ENCODE measurements around the gene ZFX. TPM values are rescaled to one million over a fixed set of nuclear protein-coding genes. Genes with fewer than 3 reads are reported as not detected.

Gene ZFX
- total and polyA plus RNA-seq, 2 donors: 14.0 to 112 TPM

DNA sequence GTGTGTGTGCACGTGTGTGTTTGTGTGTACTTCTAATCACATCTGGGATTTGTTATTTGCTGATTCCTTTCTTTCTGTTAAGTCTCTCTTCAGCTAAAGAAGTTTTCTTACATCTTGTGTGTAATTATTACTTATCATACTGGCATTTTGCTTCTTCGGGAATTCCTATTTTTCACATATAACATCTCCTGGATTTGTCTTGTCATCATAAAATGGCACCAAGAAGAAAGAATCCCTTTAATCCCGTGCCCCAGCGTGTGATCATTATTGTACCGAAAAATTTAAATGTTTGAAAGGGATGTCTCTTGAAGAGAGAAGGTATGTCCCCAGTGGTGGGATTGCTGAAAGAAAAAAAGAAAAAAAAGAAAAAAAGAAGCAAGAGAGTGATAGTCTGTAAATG lies 72.3 kb downstream of the ZFX start:
- Histone ChIP-seq H3K4me3 (ENCODE audit: low read depth, low read length) (no peak overlapping the region), H3K27ac (ENCODE audit: low read depth) (no peak overlapping the region), H3K36me3 (ENCODE audit: insufficient read depth) (no peaks in the 10 kb centered on the region), H3K4me1 (ENCODE audit: insufficient read depth) (no peaks in the 10 kb centered on the region)
- DNase-seq (ENCODE audit: extremely low spot score): no peak
- WGBS: 78% methylated on average over 5 of the region's 5 CpGs

DNA sequence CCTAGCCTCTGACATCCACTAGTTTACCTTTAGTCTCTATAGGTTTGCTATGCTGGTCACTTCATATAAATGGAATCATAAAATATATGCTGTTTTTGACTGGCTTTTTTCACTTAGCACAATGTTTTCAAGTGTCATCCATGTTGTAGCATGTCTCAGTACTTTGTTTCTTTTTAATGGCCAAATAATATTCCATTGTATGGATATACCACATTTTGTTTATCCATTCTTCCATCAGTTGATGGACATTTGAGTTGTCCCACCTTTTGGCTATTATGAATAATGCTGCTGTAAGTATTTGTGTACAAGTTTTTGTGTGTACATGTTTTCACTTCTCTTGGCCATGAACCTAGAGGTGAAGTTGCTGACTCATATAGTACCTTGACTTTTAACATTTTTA lies 75.7 kb downstream of the ZFX start:
- no peaks in the 10 kb centered on the region for H3K36me3 ChIP-seq (ENCODE audit: insufficient read depth)
- H3K4me1 ChIP-seq (ENCODE audit: insufficient read depth): no peaks in the 10 kb centered on the region
- H3K4me3 ChIP-seq (ENCODE audit: low read depth, low read length): no peak overlapping the region

DNA sequence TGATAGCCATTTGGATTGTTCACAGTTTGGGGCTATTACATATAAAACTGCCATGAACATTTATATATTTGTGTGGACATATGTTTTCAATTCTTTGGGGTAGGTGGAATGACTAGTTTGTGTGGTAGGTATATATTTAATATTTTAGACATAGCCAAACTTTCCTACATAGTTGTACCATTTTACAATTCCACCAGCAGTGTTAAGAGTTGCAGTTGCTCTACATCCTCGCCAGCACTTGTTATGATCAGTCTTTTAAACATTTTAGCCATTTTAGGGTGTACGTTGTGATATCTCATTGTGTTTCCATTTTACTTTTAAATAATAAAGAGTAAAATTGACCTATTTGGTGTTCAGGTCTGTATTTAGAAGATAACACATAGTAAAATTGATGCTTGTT lies 76.6 kb downstream of the ZFX start:
- 96% methylated on average over 2 of the region's 2 CpGs for WGBS
- Histone ChIP-seq H3K36me3 (ENCODE audit: insufficient read depth) (no peaks in the 10 kb centered on the region), H3K4me1 (ENCODE audit: insufficient read depth) (no peaks in the 10 kb centered on the region), H3K4me3 (ENCODE audit: low read depth, low read length) (no peak overlapping the region), H3K27ac (ENCODE audit: low read depth) (no peak overlapping the region)
- DNase-seq (ENCODE audit: extremely low spot score): no peak

More for the DNA sequence above, 75.7 kb downstream of the ZFX start:
- no peak overlapping the region for H3K27ac ChIP-seq (ENCODE audit: low read depth)
- no peak for DNase-seq (ENCODE audit: extremely low spot score)

DNA sequence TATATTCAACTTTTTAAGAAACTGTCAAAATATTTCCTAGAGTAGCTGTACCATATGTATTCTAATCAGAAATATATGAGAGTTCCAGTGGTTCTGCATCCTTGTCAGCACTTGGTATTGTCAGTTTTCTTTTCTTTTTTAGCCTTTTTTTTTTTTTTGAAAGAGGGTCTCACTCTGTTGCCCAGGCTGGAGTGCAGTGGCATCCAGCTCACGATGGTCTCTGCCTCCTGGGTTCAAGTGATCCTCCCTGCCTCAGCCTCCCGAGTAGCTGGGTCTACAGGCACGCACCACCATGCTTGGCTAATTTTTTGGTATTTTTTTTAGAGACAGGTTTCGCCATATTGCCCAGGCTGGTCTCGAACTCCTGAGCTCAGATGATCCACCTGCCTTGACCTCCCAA lies 79.1 kb downstream of the ZFX start:
- DNase-seq (ENCODE audit: extremely low spot score): no peak
- Histone ChIP-seq H3K27ac (ENCODE audit: low read depth) (no peak overlapping the region), H3K4me3 (ENCODE audit: low read depth, low read length) (no peak overlapping the region), H3K36me3 (ENCODE audit: insufficient read depth) (no peaks in the 10 kb centered on the region), H3K4me1 (ENCODE audit: insufficient read depth) (no peaks in the 10 kb centered on the region)
- 97% methylated on average over 5 of the region's 5 CpGs for WGBS

DNA sequence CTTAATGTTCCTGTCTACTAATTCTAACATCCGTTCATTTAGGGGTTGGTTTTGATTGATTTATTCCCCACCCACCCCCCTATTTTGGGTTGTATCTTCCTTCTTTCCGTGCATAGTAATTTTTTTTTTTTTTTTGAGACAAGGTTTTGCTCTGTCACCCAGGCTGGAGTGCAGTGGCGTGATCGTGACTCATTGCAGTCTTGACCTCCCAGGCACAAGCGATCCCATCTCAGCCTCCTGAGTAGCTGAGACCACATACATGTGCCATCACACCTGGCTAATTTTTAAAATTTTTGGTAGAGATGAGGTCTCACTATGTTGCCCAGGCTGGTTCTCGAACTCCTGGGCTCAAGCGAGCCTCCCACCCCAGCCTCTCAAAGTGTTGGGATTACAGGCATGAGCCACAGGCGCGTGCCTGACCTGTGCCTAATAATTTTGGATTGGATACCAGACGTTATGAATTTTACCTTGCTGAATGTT lies 79.9 kb downstream of the ZFX start:
- H3K36me3 ChIP-seq (ENCODE audit: insufficient read depth): no peaks in the 10 kb centered on the region
- H3K4me3 ChIP-seq (ENCODE audit: low read depth, low read length): no peak overlapping the region
- 76% methylated on average over 10 of the region's 10 CpGs for WGBS
- no peak for DNase-seq (ENCODE audit: extremely low spot score)
- H3K27ac ChIP-seq (ENCODE audit: low read depth): no peak overlapping the region
- no peaks in the 10 kb centered on the region for H3K4me1 ChIP-seq (ENCODE audit: insufficient read depth)

DNA sequence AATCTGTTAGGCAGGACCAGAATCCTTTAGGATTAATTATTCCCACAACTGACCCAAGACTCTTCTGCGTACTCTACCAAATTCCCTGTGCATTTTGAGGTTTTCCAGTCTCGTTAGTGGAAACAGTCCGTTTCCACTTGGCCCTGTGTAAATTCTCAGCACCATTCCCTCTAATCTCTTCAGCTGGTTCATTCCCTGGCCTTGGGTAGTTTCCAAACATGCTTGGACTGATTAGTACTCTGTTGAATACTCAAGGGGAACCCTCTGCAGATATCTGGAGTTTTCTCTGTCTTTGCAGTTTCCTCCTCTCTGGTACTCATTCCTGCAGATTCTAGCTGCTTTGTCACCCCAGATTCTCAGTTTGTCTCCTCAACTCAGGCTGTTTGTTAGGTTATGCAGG lies 80.4 kb downstream of the ZFX start:
- Histone ChIP-seq H3K27ac (ENCODE audit: low read depth) (no peak overlapping the region), H3K36me3 (ENCODE audit: insufficient read depth) (no peaks in the 10 kb centered on the region), H3K4me1 (ENCODE audit: insufficient read depth) (no peaks in the 10 kb centered on the region), H3K4me3 (ENCODE audit: low read depth, low read length) (no peak overlapping the region)
- WGBS: 28% methylated on average over 3 of the region's 3 CpGs
- no peak for DNase-seq (ENCODE audit: extremely low spot score)

DNA sequence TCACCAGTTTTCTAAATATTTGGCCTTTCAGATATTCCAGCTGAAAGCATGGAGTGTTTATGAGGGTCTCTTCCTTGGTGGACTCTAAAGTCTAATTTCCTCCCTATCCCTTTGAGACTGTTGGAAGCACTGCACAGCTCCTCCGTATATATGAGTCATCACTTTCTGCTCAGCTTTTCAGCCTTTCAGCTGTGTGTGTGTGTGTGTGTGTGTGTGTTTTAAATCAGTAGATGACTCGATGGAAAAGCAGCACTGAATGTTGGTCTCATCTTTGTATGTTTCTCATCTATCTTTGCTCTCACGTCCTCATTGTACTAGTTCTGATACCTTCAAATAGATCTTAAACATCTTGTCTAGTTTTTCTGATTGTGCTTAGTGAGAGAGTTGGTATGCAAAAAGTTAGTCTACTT lies 81.6 kb downstream of the ZFX start:
- 6% methylated on average over 3 of the region's 3 CpGs for WGBS
- Histone ChIP-seq H3K36me3 (ENCODE audit: insufficient read depth) (no peaks in the 10 kb centered on the region), H3K27ac (ENCODE audit: low read depth) (no peak overlapping the region), H3K4me3 (ENCODE audit: low read depth, low read length) (no peak overlapping the region), H3K4me1 (ENCODE audit: insufficient read depth) (no peaks in the 10 kb centered on the region)
- no peak for DNase-seq (ENCODE audit: extremely low spot score)

DNA sequence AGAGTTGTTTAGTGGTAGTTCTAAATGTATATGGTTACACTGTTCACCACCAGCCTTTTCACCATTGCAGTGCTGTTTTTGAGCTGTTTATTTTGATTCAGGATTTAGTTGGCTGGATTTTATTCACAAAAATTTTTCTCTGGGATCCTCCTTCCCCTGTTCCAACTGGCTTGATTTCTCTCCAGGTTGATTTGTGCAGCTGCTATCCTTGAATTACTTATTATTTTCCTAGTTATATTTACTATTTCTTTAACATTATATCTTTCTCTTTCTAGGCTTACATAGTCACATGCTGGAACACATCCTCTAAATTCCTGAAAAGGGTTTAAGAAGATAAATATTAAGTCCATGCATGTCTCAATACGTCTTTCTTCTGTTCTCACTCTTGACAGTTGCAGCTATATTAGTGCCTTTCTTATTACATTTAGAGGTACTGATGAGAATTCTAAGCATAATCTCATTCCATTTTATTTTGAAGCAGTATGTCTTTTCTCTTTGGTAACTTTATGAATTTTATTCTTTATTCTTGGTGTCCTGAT lies 82.2 kb downstream of the ZFX start:
- H3K4me1 ChIP-seq (ENCODE audit: insufficient read depth): no peaks in the 10 kb centered on the region

DNA sequence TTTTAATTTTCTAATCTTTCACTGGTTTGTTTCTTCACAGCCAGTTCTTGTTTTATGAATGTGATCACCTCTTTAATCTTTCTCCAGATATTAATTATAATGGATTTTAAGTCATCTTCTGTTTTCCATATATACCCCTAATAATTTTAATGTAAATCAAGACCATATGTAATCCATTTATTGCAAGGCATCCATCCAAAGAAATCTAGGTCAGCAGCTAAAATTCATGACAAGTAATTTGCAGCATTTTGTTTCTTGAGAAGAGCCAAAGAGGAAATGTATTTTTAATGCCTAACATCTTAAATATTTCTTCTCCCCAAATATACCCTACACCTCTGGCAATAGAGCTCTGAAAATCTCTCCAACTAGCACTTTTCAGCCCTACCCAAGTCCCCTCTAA lies 83.3 kb downstream of the ZFX start:
- Histone ChIP-seq H3K27ac (ENCODE audit: low read depth) (no peak overlapping the region), H3K4me1 (ENCODE audit: insufficient read depth) (no peaks in the 10 kb centered on the region), H3K36me3 (ENCODE audit: insufficient read depth) (no peaks in the 10 kb centered on the region)

More for the DNA sequence above, 82.2 kb downstream of the ZFX start:
- DNase-seq (ENCODE audit: extremely low spot score): no peak
- Histone ChIP-seq H3K4me3 (ENCODE audit: low read depth, low read length) (no peak overlapping the region), H3K36me3 (ENCODE audit: insufficient read depth) (no peaks in the 10 kb centered on the region), H3K27ac (ENCODE audit: low read depth) (no peak overlapping the region)
- 23% methylated on average over 1 of the region's 1 CpG for WGBS

DNA sequence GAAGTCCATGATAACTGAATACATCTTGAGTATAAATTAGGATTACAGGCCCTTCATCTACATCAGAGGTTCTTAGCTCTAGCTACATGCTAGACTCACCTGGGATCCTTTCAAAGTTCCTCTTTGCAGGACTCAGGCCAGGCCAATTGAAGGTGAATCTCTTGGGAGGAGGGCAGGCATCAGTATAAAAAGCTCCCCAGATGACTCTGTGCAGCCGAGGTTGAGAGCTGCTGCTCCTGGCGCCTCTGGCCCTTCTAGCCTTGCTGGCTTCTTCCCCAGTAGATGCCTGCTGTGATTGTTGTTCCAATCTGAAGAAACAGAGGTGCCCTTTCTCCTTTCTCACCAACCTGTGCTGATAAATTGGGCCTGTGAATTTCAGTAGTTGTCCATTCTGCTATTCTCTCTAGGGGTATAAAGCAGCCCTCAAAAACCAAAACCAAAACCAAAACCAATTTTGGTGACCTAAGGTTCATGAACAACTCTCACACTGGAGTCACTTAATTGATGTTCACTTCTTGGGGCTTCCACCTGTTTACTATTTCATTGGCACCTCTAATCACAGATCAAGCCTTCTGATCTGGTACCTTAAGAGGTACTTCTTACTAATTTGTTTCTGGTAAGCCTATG lies 85.7 kb downstream of the ZFX start:
- Histone ChIP-seq H3K27ac (ENCODE audit: low read depth) (no peak overlapping the region), H3K4me3 (ENCODE audit: low read depth, low read length) (no peak overlapping the region), H3K4me1 (ENCODE audit: insufficient read depth) (no peaks in the 10 kb centered on the region), H3K36me3 (ENCODE audit: insufficient read depth) (no peaks in the 10 kb centered on the region)
- DNase-seq (ENCODE audit: extremely low spot score): no peak
- 95% methylated on average over 2 of the region's 2 CpGs for WGBS

More for the DNA sequence above, 83.3 kb downstream of the ZFX start:
- no peak for DNase-seq (ENCODE audit: extremely low spot score)
- H3K4me3 ChIP-seq (ENCODE audit: low read depth, low read length): no peak overlapping the region

DNA sequence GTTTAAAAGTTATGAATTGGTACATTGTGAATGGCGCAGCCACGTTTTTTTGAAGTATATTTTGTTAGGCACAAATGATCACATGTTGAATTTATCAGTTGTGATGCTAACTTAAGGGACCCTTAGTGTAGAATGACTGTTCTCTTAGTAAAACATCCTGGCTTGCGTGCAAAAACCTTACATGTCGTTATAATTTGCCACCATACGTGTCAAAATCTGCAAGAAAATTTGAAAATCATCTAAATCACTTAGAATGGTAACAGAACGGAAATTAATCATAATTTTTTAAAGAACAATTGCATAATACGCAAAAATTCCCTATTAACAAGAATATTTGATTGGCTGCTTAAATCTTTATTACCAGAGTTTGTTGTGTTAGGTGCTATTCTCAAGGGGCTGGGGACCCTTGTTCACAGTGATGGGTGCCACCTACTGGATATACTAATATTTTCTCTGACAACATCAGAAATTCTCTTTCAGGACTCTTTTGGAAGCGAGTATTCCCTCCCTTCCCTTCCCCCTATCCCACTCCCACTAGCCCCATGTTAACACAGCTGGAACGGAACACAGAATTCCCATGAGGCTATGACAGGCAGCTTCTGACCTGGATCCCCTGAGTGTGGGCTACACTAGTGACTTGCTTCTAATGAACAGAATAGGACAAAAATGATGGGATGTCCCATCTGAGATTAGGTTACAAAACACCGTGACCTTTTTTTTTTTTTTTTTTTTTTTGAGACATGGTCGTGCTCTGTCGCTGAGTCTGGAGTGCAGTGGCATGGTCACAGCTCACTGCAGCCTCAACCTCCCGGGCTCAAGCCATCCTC lies 92.5 kb downstream of the ZFX start:
- H3K36me3 ChIP-seq (ENCODE audit: insufficient read depth): no peaks in the 10 kb centered on the region
- WGBS: 60% methylated on average over 13 of the region's 13 CpGs
- H3K4me3 ChIP-seq (ENCODE audit: low read depth, low read length): no peak overlapping the region
- H3K27ac ChIP-seq (ENCODE audit: low read depth): no peak overlapping the region
- no peaks in the 10 kb centered on the region for H3K4me1 ChIP-seq (ENCODE audit: insufficient read depth)
- DNase-seq (ENCODE audit: extremely low spot score): no peak

DNA sequence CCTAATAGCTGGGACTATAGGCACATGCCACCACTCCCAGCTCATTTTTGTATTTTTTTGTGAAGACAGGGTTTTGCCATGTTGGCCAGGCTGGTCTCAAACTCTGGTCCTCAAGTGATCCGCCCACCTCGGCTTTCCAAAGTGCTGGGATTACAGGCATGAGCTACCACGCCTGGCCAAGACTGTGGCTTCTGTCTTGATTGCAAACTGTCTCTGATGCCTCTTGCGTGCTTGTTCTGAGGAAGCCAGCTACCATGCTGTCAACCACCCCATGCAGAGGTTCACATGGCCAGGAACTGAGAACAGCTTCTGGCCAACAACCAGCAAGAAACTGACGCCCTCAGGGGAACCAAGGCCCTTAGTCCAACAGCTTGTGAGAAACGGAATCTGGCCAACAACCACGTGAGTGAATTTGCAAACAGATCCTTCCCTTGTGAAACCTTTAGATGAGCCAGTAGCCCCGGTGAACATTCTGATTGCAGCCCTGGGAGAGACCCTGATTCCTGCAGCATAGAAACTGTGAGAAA lies 93.2 kb downstream of the ZFX start:
- DNase-seq (ENCODE audit: extremely low spot score): no peak
- H3K36me3 ChIP-seq (ENCODE audit: insufficient read depth): no peaks in the 10 kb centered on the region
- H3K27ac ChIP-seq (ENCODE audit: low read depth): no peak overlapping the region
- no peak overlapping the region for H3K4me3 ChIP-seq (ENCODE audit: low read depth, low read length)
- H3K4me1 ChIP-seq (ENCODE audit: insufficient read depth): no peaks in the 10 kb centered on the region
- 34% methylated on average over 8 of the region's 8 CpGs for WGBS

DNA sequence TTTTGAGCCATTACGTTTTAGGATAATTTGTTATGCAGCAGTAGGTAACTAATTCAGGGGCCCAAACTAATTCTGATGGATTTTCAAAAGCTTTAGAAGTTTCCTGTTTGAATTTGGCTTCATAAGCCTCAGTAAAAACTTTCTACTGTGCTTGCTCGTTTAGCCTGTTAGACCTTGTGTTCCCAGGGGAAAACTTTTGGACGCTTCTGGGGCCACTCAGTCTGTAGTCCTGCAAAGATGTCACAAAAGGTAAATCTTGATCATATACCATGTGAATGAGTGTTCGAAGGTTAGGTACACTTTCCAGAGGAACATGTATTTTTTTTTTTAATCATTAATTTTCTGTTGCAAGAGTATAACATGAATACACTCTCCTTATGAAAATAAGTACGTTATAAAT lies 93.7 kb downstream of the ZFX start:
- WGBS: 72% methylated on average over 5 of the region's 5 CpGs
- DNase-seq (ENCODE audit: extremely low spot score): no peak
- no peaks in the 10 kb centered on the region for H3K4me1 ChIP-seq (ENCODE audit: insufficient read depth)
- no peaks in the 10 kb centered on the region for H3K36me3 ChIP-seq (ENCODE audit: insufficient read depth)
- no peak overlapping the region for H3K27ac ChIP-seq (ENCODE audit: low read depth)
- H3K4me3 ChIP-seq (ENCODE audit: low read depth, low read length): no peak overlapping the region

DNA sequence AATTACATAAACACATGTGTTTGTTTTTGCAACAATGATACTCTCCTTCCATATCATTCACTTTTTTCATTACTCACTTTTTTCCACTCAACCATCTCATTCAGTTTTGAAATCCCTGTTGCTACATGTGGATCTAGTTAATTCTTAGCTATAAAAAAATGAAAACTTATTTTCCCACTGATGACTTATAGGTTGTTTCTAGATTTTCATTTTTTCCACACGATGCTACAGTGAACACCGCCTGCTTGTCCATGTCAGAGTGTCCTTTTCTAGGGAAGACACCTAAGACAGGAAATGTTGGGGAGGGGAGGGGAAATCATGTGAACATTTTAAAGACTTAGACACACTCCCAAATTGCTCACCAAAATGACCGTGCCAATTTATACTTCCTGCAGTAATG lies 94.2 kb downstream of the ZFX start:
- WGBS: 54% methylated on average over 3 of the region's 3 CpGs
- H3K4me3 ChIP-seq (ENCODE audit: low read depth, low read length): no peak overlapping the region
- no peaks in the 10 kb centered on the region for H3K36me3 ChIP-seq (ENCODE audit: insufficient read depth)
- H3K27ac ChIP-seq (ENCODE audit: low read depth): no peak overlapping the region
- DNase-seq (ENCODE audit: extremely low spot score): no peak
- no peaks in the 10 kb centered on the region for H3K4me1 ChIP-seq (ENCODE audit: insufficient read depth)

Data from urinary bladder (tissue), 4 donors.